HFFc6 (cell line): ENCODE measurements around the gene TMEM273. TPM values are rescaled to one million over a fixed set of nuclear protein-coding genes. Genes with fewer than 3 reads are reported as not detected.

ENCODE experiments used
- DNase-seq: peaks from one replicate; pipeline ENCODE4 v3.0.0-alpha.2; 2018
- H3K27ac Mint-ChIP-seq: 2 replicates; pipeline ENCODE4 v1.8.0; 2020; ENCODE audit warnings: mild to moderate bottlenecking, mixed read lengths
- H3K27me3 Mint-ChIP-seq: 2 replicates; pipeline ENCODE4 v1.8.0; 2021; ENCODE audit warnings: mild to moderate bottlenecking, moderate library complexity, mixed read lengths; ENCODE audit not compliant: insufficient read depth
- H3K36me3 Mint-ChIP-seq: 2 replicates; pipeline ENCODE4 v1.8.0; 2021; ENCODE audit warnings: low read depth, mixed read lengths
- H3K4me1 Mint-ChIP-seq: 2 replicates; pipeline ENCODE4 v1.8.0; 2020; ENCODE audit warnings: low read depth, mixed read lengths
- H3K4me3 Mint-ChIP-seq: 2 replicates; pipeline ENCODE4 v1.8.0; 2020; ENCODE audit warnings: mild to moderate bottlenecking, moderate library complexity, mixed read lengths
- H3K9me3 Mint-ChIP-seq: 2 replicates; pipeline ENCODE4 v1.8.0; 2020; ENCODE audit warnings: mild to moderate bottlenecking, mixed read lengths
- CTCF ChIP-seq: fragments of 200-600 bp; sonication (generic); IDR thresholded peaks from 2 replicates; pipeline ENCODE4 v1.5.0; 2021; ENCODE audit warnings: antibody characterized with exemption, mild to moderate bottlenecking
- total RNA-seq, 6 experiments: library from RNA; stranded (reverse); fragmentation: NEBNext Ultra II Directional; extraction: Animal tissue kit (Norgen Biotek cat#: 25700); gene quantifications; 2 replicates in 1 of 6; 3 replicates in 5 of 6; pipeline ENCODE4 v1.2.3, GENCODE V29; 2021

TMEM273 gene
- total RNA-seq, 6 experiments from 2014 or later: not detected

GRCh38 chr10:49107111-49107886 lies 80.9 kb downstream of the TMEM273 start:
- TF ChIP-seq CTCF: no peak
- H3K27me3 Mint-ChIP-seq: peaks cover 15% of the 10 kb centered on the region
- no peak for DNase-seq

DNA sequence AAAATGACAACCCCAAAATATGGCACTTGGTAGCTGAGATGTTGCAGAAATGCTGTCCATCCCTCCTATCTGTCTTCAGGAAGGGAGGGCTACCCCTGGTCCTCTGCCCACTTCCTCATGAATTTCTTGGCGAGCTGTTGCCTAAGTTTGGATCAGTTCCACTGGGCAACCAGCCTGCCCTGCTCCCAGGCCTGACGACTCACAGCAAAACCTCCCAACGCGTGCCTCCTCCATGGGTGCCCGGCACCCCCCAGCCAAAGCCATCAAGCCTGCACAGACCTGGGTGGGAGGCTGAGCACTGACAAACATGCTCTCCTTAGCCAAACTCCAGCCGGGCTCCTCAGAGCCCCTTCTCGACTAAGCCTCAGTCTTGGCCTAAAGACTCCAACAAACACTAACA lies 81.7 kb downstream of the TMEM273 start:
- H3K36me3 Mint-ChIP-seq: no peaks in the 10 kb centered on the region
- DNase-seq: no peak
- H3K4me1 Mint-ChIP-seq: no peaks in the 10 kb centered on the region
- TF ChIP-seq CTCF: no peak
- H3K27ac Mint-ChIP-seq: no peak overlapping the region
- no peak overlapping the region for H3K4me3 Mint-ChIP-seq
- H3K27me3 Mint-ChIP-seq: peaks cover 13% of the 10 kb centered on the region
- no peaks in the 10 kb centered on the region for H3K9me3 Mint-ChIP-seq

More at GRCh38 chr10:49107111-49107886, 80.9 kb downstream of the TMEM273 start:
- no peaks in the 10 kb centered on the region for H3K9me3 Mint-ChIP-seq
- no peaks in the 10 kb centered on the region for H3K36me3 Mint-ChIP-seq
- no peak overlapping the region for H3K27ac Mint-ChIP-seq
- no peak overlapping the region for H3K4me3 Mint-ChIP-seq
- no peaks in the 10 kb centered on the region for H3K4me1 Mint-ChIP-seq

- no peaks in the 10 kb centered on the region for H3K36me3 Mint-ChIP-seq
- peaks cover 10% of the 10 kb centered on the region for H3K27me3 Mint-ChIP-seq
- no peak for DNase-seq
- H3K4me3 Mint-ChIP-seq: no peak overlapping the region
- no peak overlapping the region for H3K27ac Mint-ChIP-seq
- TF ChIP-seq CTCF: no peak
- no peaks in the 10 kb centered on the region for H3K9me3 Mint-ChIP-seq
- H3K4me1 Mint-ChIP-seq: no peaks in the 10 kb centered on the region
These were observed 83.1 kb downstream of the TMEM273 start for GRCh38 chr10:49105076-49105475.

Other genes starting within 250 kb of the TMEM273 start
- not detected for gene LRRC18, start 248.6 kb downstream of the TMEM273 start, total RNA-seq
- gene VSTM4, start 72.9 kb downstream of the TMEM273 start, total RNA-seq: under 1 TPM in 5 of 6 experiments, not detected in 1; 0.05 to 0.24 (median 0.14) TPM
- gene FAM170B, start 54.4 kb downstream of the TMEM273 start, total RNA-seq: not detected
- gene C10orf71, start 110.8 kb upstream of the TMEM273 start, total RNA-seq: not detected
- gene DRGX, start 207.7 kb upstream of the TMEM273 start, total RNA-seq: under 1 TPM in 5 of 6 experiments, not detected in 1; 0.10 to 0.35 (median 0.14) TPM